ENCODE results near the gene MS4A6E.

DNA sequence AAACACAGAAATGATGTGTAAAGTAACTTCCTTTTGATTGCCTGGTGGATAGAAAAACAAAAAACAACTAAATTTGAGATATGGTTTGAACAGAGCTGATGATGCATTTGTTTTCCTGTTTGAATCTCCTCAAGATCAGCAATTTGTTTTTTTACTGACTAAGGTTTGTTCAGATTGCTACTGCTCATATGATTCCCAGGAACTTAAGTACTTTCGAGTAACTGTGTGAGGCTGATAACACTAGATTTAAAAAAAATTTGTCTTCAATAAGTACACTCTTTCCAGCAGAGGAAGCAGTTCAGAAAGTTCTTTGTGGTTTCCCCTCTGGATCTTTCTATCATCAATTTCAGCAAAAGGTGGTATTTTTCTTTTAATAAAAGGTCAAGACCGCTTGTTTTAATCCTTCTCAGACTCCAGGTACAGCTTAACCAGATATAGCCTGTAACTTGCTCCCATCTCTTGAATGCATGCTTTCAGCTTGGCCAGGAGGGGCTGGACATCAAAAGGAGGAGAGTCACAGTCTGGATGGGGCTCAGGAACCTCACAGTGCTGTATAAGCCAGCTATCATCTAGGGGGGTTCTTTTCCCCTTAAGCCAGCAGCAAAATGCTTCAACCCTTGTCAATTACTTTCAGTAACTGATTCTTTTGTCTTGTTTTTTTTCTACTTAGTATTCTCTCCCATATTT is 12.3 kb upstream of the MS4A6E start:
- TF ChIP-seq, protein P1, sequence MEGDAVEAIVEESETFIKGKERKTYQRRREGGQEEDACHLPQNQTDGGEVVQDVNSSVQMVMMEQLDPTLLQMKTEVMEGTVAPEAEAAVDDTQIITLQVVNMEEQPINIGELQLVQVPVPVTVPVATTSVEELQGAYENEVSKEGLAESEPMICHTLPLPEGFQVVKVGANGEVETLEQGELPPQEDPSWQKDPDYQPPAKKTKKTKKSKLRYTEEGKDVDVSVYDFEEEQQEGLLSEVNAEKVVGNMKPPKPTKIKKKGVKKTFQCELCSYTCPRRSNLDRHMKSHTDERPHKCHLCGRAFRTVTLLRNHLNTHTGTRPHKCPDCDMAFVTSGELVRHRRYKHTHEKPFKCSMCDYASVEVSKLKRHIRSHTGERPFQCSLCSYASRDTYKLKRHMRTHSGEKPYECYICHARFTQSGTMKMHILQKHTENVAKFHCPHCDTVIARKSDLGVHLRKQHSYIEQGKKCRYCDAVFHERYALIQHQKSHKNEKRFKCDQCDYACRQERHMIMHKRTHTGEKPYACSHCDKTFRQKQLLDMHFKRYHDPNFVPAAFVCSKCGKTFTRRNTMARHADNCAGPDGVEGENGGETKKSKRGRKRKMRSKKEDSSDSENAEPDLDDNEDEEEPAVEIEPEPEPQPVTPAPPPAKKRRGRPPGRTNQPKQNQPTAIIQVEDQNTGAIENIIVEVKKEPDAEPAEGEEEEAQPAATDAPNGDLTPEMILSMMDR (IDR thresholded peaks at IDR 0.05) = no peak
- no peak for TF ChIP-seq POLR2AphosphoS5 (IDR thresholded peaks at IDR 0.05)
